HUDEP-2 (cell line): ENCODE measurements around the gene MEP1B.
"Not testable (repeated sequence)": the region's sequence is repeated elsewhere in the genome, so short reads cannot be mapped to it uniquely, and the experiment has no call there.

Experiments
- DNase-seq, 76 experiments: peaks; one replicate each; lab custom pipeline; 2025; ENCODE audit not compliant: unreplicated experiment in 76 of 76; lab: John Stamatoyannopoulos, UW

MEP1B gene

DNA sequence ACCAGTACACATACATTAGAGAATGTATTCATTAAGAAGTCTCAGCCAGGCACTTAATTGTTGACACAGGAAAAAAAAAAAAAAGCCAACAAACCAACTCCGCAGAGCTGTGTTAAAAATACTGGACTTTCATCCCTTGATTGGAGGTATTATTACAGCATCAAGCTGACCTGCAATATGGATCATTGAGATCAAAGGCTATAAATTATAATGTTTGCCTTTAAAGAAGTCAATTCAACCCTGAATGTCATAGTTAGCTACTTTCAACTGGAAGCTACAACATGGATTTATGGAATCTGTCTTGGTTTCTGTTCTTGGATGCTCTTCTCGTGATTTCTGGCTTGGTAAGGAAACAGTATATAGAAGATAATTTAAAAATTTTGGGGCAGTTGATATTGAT lies at the start of gene MEP1B:
Gene MEP1B, plus strand, starts transcription at position 250 of the 400 bp plus-strand sequence. Its CDS starts 32 bp downstream, at position 282.
- DNase-seq: no peak

DNA sequence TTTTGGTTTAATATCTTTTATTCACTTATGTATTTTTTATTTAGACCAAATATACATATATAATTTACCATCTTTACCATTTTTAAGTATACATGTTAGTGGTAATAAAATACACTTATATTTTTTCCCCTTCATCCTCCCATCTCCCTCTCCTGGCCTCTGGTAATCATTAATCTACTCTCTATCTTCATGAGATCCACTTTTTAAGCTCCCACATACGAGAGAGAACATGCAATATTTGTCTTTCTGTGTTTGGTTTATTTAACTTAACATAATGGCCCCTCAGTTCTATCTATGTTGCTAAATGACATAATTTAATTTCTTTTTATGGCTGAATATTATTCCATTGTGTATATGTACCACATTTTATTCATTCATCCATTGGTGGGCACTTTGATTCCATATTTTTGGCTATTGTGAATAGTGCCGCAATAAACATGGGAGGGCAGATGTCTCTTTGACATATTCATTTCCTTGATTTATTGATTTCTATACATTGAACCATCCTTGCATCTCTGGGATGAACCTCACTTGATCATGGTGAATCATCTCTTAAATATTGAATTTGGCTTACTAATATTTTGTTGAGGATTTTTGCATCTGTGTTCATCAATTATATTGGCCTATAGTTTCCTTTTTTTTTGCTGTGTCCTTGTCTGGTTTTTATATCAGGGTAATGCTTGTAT lies 41.5 kb upstream of the MEP1B start:
- no peak for DNase-seq

DNA sequence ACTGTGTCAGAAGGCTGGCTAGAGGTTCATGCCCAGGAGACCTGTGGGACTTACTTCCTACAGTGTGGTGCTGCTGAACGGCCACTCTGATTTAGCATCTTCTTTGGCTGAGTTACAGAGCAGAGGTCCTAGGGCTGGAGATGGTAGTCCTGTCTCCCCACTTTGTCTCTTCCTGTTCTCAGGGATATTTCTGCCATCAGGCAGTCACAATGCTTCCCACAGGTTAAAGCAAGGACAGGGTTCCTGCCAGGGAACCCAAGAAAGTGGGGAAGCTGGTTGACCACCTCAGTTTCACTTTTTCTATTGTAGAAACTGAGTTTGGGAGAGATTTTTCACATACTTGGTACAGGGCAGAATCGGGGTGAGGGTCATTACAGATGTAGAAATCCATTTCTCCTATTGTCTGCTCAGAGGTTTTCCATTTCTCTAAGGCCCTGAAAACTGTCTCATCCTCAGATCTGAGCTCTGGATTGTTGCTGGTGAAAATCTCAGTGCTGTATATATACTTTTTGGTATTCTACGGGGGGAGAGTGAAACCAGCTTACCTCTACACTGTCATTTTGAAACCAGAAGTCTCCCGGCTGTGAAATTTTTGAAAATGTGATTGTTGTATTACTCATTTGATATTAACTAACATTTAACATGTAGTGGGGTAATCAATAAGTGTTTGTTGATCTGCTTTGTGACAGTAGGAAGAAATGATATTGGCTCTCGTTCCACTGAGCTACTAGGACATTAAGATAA lies 37.0 kb upstream of the MEP1B start:
- no peak for DNase-seq

DNA sequence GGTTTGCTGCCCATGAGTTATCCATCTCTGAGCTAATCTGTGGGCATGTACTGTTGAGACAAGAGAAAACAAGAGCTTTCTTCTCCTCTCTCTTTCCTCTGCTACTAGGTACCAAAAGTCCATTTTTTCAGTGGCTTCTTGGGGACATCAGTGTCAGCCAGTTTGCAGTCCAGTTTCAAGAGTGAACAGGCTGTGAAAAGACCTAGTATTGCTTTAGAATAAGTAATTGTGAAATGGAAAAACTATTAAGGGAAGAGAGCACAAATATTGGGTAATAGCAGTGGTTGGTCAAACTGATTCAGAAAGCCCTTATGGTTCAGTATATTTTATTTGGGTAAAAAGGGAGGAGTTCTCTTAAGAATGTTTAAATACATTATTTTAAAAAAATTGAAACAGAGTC lies 33.0 kb upstream of the MEP1B start:
- no peak for DNase-seq

DNA sequence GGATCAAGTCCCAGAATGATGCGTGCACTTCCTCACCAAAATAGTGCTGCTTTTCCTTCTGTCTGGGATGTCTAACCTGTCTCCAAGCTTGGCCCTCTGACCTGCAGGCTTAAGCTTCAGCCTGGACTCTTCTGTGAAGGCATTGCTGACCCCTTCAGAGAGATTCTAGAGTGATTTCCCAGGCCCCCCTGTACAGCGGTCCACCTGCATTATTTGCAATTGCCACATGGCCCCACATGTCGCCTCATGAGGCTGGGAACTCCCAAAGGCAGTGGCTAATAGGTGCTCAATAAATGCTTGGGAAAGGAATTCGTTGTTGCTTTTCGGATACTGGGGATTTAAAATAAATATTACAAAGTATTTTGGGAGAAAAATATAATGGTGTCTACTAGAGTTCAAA lies 32.3 kb upstream of the MEP1B start:
- DNase-seq: no peak

DNA sequence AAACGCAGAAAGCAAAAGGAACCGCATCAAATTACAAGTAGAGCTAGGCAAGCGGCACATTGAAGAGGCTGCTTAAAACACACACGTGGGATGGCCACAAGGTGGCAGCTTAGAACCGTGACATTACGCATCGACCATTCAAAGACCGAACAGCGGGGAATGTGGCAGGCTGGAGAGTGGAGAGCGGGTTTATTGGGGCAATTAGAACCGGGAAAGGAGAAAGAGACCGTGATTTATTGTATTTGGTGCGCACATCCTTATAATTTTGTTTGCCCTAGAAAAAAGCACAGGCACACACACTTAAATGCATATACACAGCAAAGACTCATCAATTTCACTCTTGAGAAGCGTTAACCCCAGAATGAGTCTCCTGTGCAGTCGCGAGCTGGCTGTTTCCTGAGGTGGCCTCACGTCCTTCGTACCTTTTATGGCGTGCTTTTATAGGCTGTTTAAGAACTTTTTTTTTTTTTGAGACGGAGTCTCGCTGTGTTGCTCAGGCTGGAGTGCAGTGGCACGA lies 31.7 kb upstream of the MEP1B start:
- DNase-seq: peak in 67 of 76 experiments; percentile 2 to 84 (median 47)

DNA sequence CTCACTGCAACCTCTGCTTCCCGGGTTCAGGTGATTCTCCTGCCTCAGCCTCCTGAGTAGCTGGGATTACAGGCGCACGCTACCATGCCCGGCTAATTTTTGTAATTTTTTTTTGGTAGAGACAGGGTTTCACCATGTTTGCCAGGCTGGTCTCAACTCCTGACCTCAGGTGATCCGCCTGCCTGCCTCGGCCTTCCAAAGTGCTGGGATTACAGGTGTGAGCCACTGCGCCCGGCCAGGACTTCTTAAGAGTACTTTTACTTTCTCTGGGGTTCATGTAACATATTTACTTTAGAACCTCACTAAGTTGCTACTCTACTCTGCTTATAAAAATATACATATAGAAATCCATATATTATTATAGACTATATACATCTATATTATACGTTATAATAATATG lies 31.2 kb upstream of the MEP1B start:
- DNase-seq: not testable (repeated sequence)

DNA sequence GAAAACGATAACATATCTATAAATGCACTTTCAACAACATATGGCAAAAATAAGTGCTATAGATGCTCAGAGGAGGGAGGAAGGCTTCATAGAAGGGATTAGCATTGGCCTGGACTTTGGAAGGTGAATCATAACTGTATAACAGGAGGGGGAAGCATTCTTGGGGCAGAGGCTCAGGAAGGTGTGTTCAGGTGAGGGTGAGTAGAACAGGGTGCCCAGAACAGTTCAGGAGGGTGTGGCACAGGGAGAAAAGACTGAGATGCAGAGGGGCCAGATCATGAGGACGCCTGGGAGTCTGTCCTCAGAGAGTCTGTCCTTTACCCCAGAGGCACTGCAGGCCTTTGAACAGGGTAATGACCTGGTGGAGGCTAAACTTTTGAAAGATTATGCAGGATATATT lies 29.3 kb upstream of the MEP1B start:
- no peak for DNase-seq

DNA sequence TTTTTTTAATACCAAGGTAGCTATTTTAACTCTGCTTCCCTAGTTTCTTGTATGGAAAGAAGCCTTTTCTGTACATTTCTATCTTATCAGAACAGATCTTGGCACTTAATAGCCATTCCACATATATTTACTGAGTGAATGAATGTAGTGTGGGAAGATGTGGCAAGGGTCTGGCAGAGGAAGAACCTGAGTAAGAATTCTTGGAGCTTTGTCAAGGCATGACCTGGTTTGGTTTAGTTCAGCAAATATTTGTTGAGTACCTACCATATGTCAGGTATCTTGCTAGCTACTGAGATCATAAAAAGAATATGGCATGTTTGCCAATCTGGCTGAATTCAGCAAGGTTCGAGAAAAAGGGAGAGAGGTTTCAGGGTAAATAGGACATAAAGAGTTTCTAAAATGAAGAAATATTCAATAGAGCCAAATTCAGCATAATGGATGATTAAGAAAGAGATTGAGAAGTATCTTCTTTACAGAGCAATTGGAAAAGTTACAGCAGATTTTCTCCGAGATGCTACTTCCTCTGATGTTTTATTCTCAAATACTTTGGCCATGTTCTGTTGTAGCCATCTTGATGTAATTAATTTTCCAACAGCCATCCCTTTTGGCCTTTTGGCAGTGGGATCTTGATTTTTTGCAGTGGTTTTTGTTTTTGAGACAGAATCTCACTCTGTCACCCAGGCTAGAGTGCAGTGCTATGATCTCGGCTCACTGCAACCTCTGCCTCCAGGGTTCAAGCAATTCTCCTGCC lies 21.7 kb upstream of the MEP1B start:
- no peak for DNase-seq

DNA sequence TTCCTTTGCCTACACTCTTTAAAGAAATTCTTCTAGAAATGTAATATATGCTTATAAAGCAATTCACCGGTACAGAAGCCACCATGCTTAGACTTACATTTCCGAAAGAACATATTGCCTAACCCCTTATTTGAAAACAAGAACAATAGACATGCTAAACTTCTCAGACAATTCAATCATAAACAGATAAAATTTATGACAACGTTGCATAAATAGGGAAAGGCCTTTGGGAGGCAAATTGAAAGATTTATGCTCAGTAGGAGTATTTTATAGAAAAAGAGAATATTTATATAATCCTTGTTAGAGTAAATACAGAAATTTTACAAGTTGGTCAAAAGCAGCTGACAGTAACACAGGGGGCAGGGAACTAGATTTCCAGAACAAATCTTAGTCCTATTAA lies 16.2 kb upstream of the MEP1B start:
- no peak for DNase-seq

DNA sequence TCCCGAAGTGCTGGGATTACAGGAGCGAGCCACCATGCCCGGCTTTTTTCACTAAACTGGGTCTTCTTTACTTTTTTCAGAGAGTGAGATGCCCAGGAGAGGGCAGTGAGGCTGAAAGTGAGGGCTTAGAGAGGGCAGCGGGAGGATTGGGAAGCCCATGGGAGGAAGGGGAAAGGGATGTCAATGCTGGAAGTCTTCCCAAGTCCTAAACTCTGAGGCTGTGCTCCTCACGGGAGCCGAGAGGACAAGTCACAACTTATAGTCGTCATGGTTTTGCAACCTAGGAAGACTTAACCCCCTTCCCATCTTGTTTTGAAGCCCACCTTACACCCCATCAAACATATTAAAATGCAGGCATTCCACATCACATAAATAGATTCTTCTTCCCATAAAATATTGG lies 15.1 kb upstream of the MEP1B start:
- no peak for DNase-seq

DNA sequence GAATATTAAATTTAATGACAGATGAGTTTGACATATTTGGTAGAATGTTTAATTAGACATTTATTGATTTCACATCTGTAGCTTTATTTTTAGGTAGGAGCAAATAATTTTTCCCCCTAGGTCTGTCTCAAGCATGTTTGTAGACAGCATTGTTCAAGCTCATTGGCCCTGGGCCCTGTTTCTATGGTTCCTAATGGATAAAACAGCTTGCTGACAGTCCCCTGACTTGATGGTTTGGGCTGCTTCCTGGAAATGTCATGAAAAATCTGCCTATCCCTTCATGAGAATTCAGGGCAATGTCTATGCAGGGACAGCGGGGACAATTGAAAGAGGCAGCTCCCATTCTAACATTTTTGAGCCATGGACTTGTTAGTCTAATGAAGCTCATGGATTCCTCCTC lies 14.6 kb upstream of the MEP1B start:
- no peak for DNase-seq

DNA sequence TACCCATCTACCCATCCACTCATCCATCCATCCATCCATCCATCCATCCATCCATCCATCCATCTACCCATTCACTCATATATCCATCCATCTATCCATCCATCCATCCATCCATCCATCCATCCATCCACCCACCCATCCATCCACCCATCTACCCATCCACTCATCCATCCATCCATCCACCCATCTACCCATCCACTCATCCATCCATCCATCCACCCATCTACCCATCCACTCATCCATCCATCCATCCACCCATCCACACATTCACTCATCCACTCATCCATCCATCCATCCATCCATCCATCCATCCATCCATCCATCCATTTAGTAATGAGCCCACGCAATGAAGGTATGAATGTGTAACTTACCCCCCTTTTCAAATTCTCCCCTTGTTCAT lies 13.1 kb upstream of the MEP1B start:
- not testable (repeated sequence) for DNase-seq

DNA sequence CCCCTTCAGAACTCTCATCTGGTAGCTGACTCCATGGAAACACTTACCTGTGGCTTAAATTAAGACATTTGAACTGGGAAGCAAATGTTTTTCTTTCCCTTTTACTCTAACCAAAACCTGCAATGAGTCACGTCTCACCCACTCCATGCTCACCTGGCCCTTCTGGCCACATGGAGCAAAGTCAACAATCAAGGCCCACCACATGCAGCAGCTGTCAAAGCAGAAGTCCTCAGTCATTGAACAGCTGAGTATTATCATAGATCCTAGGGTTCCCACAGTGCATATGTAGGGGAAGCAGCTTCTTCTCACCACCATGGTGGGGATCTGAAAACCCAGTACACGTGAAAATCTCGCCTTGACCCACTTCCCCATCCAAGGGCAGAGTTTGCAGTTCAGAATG lies 12.3 kb upstream of the MEP1B start:
- DNase-seq: no peak

DNA sequence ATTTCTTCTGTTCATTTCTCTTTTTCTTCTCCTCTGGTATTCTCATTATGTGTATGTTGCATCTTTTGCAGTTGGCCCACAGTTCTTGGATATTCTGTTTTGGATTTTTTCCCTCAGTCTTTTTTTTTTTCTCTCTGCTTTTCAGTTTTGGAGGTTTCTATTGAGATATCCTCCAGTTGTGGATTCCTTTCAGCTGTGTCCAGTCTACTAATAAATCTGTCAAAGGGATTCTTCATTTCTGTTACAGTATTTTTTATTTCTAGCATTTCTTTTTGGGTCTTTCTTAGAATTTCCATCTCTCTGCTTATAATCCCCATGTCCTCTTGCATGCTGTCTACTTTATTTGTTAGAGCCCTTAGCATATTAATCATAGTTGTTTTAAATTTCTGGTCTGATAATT lies 6.3 kb upstream of the MEP1B start:
- DNase-seq: no peak

DNA sequence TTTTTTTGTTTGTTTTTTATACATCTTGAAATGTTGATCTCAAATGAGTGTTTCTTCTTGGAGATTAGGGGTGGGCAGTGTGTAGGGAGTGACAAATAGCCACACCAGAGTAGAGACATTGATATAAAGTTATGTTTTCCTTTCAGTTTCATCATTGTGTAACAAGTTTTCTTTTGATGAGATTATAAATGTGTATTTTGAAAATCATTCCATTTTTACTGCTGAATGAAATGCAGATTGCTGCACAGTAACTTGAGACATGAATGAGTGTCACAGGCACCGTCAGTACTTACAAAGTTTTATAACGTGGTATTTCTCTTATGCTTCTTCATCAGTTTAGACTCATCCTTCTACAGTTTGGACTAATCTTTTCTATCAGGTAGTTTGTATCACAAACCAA lies 370 bp downstream of the MEP1B start:
- no peak for DNase-seq

DNA sequence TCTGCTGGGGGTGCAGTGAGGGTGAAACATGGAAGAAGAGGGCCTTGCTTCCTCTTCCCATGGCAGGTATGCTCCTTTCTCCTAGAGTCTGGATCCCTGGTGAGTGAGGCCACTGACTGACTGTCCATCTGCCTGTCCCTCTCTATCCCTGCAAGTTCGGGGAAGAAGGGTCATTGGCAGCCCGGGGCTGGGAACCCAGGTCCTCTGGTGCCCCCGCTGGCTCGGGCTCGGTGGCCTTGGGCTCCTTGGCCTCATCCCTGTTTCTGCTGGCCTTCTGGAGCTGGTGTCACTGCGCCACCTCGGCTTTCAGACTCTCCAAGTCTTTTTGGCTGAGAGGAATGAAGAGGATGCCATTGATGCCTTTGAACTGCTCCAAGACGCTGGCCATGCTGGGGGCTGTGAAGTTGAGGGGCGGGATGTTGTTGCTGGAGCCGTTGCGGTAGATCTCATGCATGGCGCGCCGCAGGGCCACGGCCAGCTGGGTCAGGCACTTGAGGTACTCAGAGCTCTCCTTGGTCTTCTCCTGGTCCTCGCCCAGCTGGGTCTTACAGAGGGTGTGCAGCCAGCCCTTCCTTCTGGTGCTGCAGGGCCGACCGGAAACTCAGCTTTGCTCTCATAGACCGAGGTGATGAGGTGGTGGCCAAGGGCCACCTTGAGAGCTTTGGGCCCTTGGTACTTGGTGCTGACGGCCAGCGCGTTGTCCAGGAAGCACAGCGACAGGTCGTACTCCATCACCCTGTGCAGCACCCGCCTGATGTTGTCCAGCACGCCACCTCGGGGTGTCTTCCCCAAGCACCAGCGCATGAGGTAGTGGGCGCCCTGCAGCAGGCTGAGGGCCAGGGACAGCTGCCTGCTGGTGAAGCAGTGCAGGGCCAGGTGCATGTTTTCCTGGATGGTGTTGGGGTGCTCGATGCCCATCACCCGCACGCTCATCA lies 6.3 kb downstream of the MEP1B start:
- DNase-seq: no peak

DNA sequence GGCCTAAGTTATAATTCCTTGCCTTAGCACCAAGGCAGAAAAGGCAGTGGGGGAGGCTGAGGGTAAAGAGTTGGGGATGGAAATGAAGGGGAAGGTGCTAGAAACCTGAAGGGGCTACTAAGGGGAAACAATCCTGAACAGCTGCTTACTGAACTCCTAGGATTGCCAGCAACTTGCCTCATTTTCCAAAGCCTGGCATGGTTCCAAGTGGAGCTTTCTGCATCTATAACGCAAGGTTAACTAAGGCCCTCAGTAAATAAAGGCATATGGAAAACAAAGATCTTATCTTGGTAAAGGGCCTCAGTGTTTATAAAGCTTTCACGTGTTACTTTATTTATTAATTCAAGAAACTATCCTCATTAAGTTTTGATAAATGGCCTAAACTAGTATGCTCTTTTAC lies 10.9 kb downstream of the MEP1B start:
- no peak for DNase-seq

DNA sequence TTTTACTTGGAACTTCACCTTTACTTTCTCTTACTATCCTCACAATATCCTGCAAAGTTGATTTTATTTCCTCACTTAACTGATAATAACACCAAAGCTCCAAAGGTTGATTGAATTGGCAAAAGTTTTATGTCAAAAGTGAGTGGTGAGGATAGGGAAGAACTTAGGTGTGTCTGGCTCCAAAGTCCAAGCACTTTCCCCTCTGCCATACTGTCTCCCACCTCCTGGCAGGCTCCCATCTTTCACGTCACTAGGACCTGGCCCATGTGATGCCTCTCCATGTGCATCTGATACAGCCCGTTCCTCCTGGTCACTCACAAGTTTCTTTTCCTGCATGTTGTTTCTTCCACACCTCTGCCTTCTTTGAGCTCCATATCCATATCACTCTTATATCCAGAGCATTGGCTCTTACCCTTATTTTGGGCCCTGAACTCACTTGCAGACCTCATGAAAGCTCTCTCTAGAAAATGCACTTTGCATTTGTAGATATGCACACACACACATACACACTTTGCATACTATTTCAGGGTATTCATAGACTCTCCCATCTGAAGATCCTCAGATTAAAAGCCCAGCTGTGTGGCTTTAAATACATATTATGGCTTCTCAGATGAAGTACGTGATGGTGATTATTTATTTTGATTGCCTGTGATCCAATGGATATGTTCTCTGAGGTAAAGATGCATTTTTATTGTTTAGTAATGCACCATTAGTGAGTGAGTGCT lies 12.3 kb downstream of the MEP1B start:
- DNase-seq: no peak

DNA sequence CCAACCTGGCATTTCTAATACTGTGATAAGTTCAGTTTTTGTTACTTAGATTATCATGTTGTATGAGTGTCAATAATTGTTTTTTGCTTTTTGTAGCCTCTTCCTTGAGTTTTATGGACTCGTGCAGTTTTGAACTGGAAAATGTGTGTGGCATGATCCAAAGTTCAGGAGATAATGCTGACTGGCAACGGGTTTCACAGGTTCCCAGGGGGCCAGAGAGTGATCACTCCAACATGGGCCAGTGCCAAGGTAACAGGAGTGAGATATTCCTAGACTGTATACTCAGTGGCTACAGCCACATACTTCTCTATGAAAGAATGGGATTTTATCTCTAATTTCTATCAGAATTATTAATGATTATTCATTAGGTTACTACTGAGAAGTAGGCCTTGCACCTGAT lies 18.2 kb downstream of the MEP1B start:
- DNase-seq: no peak
